NCI-H82 treated with DMSO at 0.1 percent for 48 hours (cell line): ENCODE results near the gene ARHGAP10.

ENCODE experiments used
- DNase-seq: peaks from one replicate; lab custom pipeline; 2025; ENCODE audit not compliant: unreplicated experiment; lab: John Stamatoyannopoulos, UW

Gene ARHGAP10

DNA sequence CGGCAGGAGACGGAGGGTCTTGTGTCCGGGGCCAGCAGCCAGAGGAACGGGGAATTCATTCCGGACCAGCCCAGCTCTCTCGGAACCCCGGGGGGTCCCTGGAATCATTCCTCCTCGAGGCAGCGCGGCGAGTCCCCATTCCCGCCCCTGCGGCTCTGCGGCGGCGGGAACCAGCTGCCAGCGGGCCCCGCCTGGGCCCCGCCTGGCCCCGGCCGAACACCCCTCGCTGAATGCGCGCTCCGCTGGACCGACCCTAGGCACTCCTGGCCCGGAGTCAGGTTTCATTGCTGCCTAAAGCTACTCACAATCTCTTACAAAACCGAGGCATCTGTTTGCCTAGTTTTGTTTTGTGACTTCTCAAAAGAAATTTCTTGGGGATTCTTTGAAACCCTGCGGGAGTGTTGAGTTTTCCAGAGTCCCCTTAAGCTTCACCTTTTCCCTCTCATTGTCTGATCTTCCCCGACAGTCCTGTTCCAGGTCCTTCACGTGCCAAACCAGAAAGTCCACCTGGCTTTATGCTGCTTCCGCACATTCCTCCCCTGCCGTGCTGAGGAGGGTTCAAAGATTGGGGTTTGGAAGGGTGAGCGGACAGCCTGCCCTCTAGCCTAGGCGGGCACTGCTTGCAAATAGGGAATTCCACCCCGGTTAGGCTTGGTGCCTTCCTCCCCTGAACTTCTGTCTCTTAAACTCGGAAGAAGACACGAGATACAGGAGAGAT lies 789 bp downstream of the ARHGAP10 start:
- no peak for DNase-seq

DNA sequence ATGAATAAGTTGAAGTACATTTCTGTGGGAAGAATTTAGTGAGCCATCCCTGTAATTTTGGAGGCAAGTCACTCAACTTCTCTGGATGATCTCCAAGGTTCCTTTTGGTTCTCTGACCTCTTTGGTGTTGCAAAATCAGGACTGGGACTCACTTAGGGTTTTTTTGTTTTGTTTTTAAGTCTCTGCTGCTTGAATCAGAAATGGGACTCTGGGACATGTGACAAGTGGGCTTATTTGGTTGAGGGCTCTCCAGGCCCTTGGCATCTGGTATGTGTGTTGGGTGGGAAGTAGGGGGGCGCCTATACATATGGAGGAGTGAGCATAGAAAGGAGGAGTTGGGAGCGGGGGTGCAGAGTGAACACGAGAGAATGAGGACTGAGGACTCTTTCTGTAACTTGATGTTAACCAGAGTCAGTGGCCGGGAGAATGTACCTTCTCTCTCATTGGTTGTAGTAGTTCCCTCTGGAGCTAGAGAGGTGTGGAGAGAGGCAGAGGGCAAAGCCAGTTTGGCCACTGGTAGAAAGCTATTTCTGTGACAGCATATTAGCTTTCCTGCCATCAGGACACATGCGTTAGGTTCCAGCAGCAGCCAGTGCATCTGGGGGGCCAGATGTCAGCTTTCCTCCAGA lies 1.9 kb downstream of the ARHGAP10 start:
- DNase-seq: no peak

DNA sequence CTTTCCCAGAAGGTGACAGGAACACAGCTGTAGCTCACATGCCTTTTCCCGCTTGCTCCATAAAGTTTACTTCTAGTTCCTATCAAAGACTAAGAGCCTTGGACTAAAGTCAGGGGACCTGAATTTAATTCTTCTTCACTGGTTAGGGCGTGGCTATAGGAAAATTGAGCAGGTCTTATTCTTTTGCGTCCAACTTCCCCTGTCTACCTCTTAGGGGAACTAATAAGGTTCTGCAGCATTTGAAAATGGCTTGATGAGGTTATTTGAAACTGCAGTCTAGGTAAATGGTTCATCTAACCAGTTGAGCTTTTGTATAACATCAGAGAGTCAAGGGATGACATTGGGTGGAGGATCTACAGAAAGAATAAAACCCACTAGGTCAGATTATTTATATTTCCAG lies 2.6 kb downstream of the ARHGAP10 start:
- no peak for DNase-seq

DNA sequence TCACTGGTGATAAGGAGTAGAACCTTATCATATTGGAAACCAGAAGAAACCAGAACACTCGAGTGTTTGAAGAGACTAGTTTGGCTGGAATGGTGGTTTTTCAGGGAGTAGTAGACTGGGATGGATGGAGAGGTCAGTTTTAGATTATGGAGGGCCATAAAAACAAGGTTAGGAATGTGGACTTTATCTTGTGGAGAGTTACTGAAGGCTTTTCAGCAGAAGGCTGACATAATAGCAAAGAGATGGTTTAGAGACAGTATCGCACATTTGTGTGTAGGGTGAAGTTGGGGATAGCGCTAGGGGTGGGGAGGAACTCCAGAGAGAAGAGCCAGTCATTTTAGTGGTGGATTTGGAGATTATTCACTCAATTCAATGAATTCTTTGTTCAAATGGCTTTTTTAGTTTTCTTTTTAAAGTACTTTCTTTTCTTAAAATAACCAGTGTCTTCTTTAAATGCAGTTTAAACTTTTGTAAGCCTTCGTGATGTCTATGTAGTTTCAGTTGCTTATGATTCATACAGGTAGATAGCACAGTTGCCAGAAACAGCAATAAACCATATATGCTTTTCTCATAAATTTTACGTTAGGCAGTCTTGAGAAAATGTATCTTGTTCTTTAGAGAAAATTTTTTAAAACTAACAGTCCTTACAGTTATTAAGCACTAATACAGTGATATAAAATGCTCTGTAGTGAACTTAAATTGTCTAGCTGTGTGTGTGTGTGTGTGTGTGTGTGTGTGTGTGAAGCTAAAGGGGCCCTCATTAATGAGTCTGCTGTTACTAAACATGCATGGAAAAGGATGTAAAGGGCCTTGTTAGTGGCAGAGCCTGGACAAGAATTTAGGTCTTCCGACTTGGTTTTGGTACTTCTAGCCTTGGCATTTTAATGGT lies 3.8 kb downstream of the ARHGAP10 start:
- DNase-seq: no peak

DNA sequence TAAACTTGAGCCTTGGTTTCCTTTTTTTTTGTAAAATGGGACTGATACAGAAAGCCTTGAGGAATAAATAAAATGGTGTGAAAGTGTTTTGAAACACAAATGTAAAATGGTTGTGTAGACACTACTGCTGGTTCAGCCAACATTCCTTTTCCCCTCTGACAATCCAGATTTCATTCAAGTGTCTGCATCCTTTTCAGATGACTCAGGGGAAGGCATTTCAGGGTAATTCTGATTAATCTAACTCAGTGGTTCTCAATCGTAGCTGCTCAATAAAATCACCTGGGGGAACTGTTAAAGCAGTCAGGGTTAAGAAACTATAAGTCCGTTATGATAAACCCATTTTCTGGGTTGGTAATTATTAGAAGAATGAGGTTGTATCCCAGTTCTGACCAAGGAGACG lies 4.6 kb downstream of the ARHGAP10 start:
- no peak for DNase-seq

DNA sequence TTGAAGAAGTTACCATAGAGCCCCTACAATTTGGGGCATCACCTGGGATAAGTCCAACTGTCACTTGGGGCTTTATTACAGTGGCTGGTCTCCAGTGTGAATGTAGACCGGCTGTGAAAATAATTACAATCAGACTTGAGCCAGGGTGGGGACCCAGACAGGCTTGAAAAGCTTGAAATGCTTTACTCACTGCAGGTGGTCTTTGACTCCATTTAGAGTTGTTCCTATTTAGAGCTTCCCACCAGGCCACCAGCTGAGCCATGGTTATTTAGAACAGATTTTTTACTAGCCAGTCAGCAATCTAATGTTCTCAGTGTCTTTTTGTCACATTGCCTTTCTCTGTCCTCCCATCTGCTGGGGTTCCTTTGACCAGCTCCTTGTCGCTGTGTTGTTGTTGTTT lies 5.7 kb downstream of the ARHGAP10 start:
- no peak for DNase-seq

DNA sequence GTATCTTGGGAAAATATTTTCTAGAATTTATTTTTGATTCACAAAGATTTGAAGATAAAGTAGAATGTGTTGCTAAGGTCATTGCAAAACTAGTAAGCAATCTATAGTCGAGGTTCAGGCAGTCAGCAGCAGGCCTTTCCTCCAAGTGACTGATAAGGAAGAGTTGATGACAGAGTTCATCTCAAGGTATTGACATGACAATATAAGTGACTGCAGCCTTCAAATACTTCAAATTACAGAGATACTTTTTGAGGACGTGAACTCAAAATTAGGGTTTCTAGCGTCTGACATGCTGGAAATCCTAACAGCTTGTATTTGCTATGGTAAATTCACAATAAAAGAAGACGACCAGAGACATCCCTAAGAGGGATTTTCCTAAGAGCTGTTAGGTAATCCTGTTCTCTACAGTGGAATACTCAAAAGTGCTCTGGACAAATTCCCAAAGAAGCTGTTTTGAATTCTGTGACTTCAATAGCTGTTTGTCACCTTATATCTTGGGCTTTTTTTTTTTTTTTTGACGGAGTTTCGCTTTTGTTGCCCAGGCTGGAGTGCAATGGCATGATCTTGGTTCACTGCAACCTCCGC lies 7.4 kb downstream of the ARHGAP10 start:
- DNase-seq: no peak

DNA sequence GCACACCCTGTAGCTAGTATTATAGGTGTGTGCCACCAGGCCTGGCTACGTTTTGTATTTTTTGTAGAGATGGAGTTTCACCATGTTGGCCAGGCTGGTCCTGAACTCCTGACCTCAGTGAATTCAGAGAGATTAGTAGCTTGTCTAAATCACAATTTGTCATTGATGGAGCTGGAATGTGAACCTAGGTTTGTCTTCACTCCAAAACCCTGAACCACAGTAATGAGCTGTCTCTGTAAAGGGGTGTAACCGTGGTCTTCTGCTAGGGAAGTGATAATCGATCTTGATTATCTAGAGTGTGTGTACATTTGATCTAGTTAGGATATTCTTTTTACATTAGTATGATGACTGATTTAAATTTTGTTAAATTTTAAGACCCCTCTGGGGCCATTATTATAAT lies 8.3 kb downstream of the ARHGAP10 start:
- DNase-seq: no peak

DNA sequence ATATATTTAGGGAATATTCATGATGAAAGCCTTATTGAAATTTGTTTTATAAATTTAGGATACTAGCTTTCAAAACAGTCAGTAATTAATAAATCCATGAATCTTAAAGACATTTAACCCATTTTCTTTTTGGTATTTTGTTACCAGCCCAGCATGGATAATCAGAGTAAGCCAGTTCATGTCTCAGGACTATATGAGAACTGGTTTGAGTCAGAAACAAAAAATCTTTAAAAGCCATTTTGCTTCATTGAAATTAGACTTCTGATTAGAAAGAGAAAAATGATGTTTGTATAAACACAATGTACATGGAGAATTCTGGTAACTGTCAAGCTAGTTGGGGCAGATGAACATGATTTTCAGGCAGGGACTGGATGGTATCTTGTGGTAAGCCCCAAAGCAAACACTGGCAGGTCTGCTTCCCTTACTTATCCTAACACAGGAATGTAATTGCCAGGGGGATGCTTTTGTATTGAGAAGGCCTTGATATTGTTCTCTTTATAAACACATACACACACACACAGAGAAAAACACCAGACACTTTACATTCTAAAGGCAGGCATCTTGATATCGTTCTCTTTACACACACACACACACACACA lies 9.4 kb downstream of the ARHGAP10 start:
- no peak for DNase-seq

DNA sequence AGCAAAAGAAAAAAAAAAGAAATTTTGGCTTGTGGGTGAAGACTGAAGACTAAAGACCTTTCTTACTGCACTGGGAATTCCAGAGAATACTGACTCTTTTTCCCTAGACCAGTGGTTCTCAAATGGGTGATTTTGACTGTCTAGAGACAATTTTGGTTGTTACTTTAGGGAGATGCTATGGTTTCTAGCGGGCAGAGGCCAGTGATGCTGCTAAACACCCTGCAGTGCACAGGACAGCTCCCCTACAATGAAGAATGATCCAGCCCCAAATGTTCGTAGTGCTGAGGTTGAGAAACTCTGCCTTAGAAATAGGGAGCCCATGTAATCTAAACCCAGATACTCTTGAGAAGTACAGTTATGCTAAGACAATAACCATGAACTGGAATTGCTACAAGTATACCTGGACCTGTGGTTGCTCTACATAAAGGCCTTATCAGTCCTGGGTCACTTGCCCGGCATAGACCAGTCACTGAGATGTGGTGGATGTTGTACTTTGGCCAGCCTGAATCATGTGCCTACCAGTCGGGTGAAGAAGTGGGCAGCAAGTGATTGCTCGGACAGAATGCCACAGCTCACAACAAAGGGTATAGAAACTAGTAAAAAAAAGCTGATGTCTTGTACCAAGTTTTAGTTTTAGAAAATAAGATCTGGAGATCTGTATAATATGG lies 16.0 kb downstream of the ARHGAP10 start:
- no peak for DNase-seq

DNA sequence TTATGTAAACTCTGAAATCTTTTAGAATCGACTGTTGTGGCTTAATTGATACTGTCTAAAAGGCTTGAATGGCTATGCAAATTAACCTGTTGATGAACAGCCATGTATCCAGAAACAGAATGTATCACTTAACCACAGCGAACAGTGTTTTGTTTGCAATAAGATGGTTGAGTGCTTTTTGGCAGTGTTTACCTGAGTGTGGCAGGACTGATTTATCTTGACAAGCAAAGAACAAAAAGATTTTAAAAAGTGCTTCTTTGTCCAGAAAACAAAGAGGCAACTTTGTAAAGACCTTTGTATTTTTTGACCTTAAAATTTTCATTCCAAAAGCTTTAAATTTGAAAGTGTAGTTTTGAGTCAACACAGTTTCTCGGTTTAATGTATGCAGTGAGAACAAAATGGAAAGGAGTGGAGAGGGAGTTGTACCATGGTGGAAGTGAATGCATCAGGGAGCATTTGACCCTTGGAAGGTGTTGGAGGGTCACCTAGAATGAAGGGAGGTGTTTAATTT lies 18.0 kb downstream of the ARHGAP10 start:
- no peak for DNase-seq

DNA sequence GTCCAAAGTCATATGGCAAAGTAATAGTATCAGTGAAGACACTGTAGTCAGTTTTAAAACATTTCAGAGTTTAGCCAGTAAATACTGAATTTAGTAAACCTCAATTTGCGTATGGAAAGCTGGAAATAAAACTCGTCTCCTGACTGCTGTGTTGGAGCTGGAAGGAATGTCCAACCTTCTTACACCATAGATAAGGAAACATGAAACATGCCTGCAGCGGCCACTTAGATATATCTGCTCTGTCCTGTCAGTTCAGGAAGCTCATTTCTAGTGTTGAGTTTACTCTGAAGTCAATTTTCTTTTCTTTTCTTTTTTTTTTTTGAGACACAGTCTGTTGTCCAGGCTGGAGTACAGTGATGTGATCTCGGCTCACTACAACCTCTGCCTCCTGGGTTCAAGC lies 21.2 kb downstream of the ARHGAP10 start:
- no peak for DNase-seq

DNA sequence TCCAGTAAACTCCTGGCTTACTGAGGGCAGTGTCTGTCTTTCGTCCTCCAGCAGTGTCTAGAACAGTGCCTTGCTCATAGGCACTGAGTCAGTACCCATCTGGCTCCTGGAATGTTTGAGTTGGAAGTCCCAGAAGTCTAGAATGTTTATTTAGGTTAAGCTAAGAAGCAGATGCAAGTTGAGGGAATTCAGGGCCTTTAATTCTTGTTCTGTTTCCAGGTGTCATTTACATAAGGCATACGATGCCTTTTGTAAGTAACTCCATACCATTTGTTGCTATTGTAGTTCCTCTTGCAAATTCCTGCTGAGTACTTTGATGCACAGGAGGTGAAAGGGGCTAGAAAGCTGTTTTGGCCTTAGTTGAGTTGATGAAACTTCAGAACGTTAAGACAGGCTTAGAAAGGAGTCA lies 22.2 kb downstream of the ARHGAP10 start:
- no peak for DNase-seq

DNA sequence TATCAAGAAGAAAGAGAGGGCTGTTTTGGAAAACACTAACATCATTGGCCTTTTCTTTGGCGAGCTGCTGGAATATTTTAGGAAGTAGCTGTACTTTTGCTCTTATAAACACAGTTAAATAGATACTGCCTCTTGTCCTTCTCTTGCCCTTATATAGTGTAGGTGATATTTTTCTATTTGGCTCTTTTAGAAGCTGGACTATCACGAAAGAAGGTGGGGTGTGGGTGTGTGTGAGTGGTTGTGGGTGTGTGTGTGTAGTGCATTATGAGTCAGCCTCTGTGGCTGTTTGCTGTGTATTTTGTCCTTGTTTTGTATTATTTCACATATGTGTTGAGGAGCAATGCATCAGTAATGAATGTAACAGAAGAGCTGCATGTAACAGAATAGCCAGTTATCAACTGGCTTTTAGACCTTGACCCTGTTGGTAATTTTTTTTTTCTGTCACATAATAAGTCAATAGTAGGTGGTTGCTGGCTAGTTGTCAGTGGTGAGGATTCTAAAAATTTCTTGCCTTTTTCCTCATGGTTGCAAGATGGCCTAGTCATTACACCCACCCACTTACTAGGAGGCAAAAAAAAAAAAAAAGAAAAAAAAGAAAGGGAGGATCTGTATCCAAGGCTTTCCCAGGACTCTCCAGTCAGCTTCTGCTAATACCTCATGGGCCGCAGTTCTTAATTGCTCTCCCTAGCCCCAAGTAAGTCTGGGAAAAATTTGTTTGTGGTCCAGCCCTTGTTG lies 23.8 kb downstream of the ARHGAP10 start:
- no peak for DNase-seq

DNA sequence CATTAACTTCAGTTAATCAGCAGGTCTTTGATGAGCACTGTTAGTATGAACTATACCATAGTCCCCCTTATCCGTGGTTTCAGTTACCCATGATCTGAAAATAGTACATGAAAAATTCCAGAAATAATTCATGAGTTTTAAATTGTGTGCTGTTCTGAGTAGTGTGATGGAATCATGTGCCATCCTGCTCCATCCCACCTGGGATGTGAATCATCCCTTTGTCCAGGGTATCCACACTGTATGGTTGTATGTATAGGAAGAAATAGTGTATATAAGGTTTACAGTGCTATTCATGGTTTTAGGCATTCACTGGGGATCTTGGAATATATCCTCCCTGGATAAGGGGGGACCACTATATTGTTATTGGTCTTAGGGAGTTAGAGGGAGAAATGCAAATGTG lies 24.5 kb downstream of the ARHGAP10 start:
- no peak for DNase-seq

DNA sequence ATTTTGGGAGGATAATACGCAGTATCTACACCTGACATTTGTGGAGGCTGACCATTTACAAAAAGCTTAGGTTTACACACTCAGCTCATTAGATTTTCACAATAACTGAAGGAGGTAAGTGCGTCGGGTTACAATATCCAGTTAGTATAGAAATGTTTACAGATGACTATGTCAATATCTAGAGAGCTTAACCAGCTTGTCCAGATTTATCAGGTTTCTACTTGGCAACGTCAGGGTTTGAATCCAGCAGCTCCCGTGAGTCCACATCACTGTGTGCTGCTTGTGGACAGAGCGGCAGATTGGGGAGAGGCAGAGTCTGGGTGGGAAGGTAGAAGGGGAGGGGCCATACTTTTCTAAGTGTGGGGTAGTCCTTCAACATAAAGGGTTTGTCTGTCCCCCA lies 28.3 kb downstream of the ARHGAP10 start:
- DNase-seq: no peak

DNA sequence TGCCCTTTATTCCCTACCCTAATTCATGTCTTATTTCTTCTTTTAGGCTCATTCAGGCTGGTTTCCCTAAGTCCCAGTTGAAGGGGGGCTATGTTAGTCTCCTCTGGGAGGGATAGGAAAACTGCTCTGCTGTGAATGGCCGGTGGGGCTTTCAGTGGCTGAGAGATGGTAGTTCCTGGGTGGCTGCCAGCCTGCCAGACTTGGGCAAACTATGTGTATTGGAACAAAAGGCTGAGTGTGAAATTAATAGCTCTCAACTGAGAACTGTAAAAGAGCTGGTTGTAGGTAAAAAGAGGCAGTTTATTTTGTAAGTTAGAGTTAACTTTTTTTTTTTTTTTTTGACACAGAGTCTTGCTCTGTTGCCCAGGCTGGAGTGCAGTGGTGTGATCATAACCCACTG lies 28.8 kb downstream of the ARHGAP10 start:
- DNase-seq: no peak

DNA sequence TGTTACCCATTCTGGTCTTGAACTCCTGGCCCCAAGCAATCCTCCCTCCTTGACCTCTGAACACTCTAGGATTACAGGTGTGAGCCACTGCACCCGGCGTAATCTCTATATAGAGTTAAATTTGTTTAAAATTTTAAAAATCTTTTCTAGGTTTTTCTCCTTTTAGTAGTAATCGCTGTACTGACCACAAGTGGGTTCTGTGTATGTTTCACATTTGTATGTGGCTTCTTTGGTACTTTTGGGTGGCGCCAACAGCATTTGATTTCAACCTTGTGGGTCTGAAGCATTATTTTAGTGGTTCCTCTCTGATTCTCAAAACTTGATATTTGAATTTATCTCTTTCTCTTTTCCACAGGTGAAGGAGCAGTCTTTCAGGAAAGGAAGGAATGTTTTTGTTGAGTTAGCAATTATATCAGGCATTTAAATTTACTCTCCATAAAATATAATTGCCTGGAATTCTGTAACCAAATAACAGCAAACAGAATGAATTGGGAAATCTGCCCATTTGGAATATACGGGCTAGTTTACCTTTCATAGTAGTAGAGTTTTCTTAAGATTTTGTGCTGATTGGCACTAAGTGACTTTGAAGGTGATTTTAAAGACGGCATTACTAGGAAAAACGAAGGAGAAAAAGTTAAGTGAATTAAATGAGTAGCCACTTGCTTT lies 29.5 kb downstream of the ARHGAP10 start:
- DNase-seq: no peak

DNA sequence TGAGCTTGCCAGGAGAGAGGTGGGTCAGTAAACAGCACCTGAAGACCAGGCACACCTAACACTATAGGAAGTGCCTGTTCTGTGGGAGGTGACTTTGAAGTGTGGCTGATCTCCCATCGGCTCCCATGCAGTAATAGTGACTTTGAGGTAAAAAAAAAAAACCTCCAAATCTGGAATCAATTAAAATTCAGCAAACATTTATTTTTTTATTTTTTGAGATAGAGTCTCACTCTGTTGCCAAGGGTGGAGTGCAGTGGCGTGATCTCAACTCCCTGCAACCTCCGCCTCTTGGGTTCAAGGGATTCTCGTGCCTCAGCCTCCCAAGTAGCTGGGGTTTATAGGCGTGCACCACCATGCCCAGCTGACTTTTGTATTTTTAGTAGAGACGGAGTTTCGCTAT lies 32.4 kb downstream of the ARHGAP10 start:
- DNase-seq: no peak
